Retina (tissue), 1 donor: ENCODE measurements around the gene INTS6.
A peak's percentile ranks its signal among the peaks of the same experiment; 100 is the strongest.

Source experiments
- DNase-seq: peaks from one replicate; pipeline ENCODE4 v3.0.0-alpha.2; 2016

The INTS6 gene

GRCh38 chr13:51452361-51453206, at the start of gene INTS6:
Gene INTS6 (minus strand): TSS chr13:51453036. CDS start chr13:51452525, 511 bp downstream.
- peak; percentile 97 for DNase-seq

GRCh38 chr13:51502153-51502651, 49.4 kb upstream of the INTS6 start:
- DNase-seq = no peak

- no peak for DNase-seq
Measured at GRCh38 chr13:51501592-51502152, 48.8 kb upstream of the INTS6 start.

- DNase-seq = no peak
Measured at GRCh38 chr13:51501096-51501495, 48.3 kb upstream of the INTS6 start.

GRCh38 chr13:51500687-51501086, 47.9 kb upstream of the INTS6 start:
- DNase-seq = no peak

GRCh38 chr13:51499841-51500240, 47.0 kb upstream of the INTS6 start:
- DNase-seq = no peak

- no peak for DNase-seq
Measured at GRCh38 chr13:51495316-51495715, 42.5 kb upstream of the INTS6 start.

GRCh38 chr13:51494156-51494555, 41.3 kb upstream of the INTS6 start:
- DNase-seq = no peak

- no peak for DNase-seq
Measured at GRCh38 chr13:51488212-51488611, 35.4 kb upstream of the INTS6 start.

GRCh38 chr13:51481656-51482055, 28.8 kb upstream of the INTS6 start:
- no peak for DNase-seq

- DNase-seq = no peak
Measured at GRCh38 chr13:51479199-51479523, 26.3 kb upstream of the INTS6 start.

- DNase-seq = no peak
Measured at GRCh38 chr13:51478418-51479198, 25.8 kb upstream of the INTS6 start.

- DNase-seq = no peak
Measured at GRCh38 chr13:51477653-51478324, 25.0 kb upstream of the INTS6 start.

GRCh38 chr13:51477149-51477548, 24.3 kb upstream of the INTS6 start:
- no peak for DNase-seq

- DNase-seq = no peak
Measured at GRCh38 chr13:51475727-51476501, 23.1 kb upstream of the INTS6 start.

GRCh38 chr13:51469790-51470189, 17.0 kb upstream of the INTS6 start:
- DNase-seq = no peak

GRCh38 chr13:51467730-51468129, 14.9 kb upstream of the INTS6 start:
- DNase-seq = no peak

- no peak for DNase-seq
Measured at GRCh38 chr13:51465124-51465523, 12.3 kb upstream of the INTS6 start.

- no peak for DNase-seq
Measured at GRCh38 chr13:51457086-51457815, 4.4 kb upstream of the INTS6 start.

GRCh38 chr13:51456510-51456909, 3.7 kb upstream of the INTS6 start:
- DNase-seq = no peak

- no peak for DNase-seq
Measured at GRCh38 chr13:51455532-51455931, 2.7 kb upstream of the INTS6 start.
